Activated CD4-positive, alpha-beta T cell treated with anti-CD3 and anti-CD28 coated beads for 1 hour (primary cell): ENCODE results near the gene C2CD4C.

Source experiments
- DNase-seq: peaks from one replicate; pipeline ENCODE4 v3.0.0-alpha.2; 2020

The C2CD4C gene

DNA sequence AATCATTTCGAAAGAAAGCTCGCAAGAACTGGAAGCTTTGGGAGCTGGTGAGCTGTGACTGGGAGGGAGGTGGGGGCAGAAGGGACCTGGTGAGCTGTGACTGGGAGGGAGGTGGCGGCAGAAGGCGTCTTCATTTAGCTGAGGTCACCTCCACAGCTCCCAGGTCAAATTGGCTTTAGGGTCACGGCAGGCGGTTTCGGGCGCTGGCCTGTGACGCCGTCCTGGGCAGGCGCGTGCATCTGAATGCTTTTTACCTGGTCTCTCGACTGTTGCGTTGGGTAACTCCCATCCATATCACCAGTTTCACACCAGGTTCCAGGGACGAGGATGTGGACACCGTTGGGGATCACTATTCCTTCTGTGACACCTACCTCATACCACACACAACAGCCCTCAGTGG is 29.2 kb downstream of the C2CD4C start:
- DNase-seq = no peak

DNA sequence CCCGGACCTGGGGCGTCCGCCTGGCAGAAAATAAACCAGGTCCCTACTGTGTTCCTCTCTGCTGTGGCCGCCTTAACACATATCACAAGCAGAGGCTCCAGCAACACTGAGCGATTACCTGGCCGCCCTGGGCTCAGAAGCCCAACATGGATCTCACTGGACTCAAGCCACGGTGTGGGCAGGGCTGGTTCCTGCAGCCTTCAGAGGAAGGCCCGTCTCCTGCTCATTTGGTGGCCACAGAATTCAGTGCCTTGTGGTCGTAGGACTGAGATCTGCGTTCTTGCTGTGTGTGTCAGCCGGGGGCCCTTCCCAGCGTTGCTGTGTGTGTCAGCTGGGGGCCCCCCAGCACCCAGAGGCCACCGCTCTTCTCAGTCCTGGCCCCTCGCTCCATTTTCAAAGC is 30.2 kb downstream of the C2CD4C start:
- DNase-seq = no peak

DNA sequence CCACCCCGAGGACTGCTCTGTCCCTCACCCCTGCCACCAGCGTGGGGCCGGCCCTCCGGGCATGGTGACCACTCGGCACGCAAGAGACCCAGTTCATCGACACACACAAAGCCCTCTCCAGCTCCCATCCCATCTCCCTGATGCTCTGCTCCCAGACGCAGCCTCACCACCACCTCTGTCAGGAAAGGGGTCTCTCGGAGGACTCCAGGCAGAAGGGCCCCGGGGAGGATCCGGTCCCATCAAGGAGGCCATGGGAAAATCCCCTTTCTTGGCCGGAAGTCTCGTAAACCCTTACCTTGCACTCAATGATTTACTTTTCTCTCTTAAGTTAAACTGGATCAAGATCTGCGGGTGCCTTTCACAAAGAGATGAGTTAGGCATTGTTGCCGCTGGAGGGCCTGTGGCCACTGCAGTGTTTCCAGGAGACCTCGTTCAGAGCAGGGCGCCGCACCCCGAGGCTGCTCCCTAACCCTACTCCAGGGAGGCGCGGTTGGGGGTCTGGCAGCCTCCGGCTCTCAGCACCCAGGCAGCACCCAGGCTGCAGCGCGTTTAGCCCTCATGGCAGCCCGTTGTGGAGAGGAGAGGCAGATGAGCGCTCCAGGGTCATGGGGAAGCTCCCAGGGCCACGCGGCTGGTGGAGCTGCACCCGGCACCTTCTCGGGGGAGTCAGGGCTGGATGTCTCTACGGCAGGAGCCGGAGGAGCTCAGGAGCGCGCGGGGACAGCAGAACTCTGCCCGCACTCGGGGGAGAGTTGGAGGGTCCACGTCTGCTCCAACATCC is 31.0 kb downstream of the C2CD4C start:
- DNase-seq = no peak

DNA sequence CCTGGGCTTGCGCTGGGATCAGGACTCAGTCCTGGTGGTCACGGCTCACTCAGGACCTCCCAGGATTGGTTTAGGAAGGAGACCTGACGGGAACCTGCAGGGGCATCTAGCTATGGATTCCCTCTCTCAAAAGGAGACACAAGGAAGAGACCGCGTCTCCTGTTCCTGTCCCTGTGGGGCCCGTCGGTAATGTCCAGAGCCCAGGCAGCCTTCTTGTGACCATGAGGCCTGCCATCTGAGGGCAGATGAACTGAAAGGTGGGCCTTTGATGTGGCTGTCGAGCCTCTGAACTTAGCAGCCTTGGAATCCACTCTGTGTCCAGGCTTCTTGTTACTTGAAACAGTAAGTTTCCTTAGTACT is 32.9 kb downstream of the C2CD4C start:
- no peak for DNase-seq

DNA sequence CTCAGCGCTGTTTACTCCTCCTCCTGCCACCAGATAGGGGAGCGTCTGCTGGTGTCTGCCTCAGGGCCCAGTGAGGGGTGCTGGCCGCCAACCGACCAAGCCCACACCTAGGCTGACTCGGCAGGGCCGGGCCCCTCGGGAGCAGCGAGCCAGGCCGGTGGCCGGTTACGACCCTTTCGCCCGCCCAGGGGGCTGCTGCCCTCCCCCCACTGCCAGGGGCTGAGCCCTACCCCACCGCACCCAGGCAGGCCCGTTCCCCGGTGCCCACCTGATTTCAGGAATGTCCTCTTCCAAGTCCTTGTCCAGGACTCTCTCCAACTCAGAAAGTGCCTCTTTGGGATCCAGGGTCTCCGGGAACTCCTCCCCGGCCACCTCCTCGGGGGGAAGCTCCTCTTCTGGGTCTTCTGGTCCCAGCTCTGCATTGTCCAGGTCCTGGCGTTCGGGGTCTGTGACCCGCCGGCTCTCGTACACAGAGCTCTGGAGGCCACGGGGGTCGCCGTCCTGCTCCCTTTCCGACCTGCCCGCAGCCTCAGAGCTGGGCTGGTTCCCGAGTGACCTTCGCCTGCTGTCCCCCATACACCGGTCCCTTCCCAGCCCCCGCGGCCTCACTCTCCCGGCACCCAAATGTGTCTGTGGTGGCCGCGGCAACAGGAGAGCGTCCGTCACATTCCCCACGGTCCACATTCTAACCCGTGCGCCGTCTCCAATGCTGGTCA is 33.4 kb downstream of the C2CD4C start:
- no peak for DNase-seq

DNA sequence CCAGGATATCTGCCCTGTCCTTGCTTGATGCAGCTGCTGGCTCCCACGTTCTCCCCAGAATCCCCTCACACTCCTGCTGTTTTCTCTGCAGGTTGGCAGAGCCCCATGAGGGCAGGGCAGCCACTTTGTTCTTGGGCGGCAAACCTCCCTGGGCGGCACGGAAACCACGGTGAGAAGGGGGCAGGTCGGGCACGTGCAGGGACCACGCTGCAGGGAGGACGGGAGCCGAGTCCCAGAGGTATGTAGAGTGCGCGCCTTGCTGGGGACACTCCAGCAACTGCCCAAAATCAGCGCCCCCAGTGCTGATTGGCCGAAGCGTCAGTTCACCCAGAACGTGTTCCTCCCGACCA is 34.1 kb downstream of the C2CD4C start:
- no peak for DNase-seq

DNA sequence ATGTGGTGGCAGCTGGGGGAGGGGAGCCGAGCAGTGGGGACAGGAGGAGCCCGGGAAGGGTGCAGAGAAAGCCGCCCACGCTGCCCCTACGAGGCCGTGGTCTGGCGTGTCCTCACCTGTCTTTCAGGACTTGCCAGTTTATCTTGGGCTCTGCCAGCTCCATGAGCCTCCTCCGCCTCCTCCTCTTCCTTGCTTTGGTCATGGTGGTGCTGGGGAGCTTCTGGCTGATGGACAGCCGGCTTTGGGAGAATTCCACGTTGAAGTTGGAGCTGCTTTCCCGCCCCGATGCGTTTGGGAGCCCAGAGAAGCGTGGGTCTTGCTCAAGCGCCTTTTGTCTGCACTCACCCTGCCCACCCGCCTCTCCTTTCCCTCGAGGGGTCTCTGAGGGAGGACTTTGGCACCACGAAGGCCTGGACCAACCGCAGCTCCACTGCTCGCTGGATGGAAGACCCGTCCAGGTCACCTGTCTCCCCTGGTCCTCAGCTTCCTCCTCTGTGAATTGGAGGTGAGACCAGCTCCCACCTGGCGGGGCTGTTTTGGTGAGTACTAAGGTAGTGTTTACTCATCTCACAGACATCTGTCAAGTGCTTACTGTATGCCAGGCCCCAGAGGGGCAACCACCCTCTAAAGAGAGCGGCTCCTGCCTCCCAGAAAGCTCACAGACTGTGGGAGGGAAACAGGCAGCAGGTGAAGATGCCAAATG is 34.6 kb downstream of the C2CD4C start:
- DNase-seq = no peak

DNA sequence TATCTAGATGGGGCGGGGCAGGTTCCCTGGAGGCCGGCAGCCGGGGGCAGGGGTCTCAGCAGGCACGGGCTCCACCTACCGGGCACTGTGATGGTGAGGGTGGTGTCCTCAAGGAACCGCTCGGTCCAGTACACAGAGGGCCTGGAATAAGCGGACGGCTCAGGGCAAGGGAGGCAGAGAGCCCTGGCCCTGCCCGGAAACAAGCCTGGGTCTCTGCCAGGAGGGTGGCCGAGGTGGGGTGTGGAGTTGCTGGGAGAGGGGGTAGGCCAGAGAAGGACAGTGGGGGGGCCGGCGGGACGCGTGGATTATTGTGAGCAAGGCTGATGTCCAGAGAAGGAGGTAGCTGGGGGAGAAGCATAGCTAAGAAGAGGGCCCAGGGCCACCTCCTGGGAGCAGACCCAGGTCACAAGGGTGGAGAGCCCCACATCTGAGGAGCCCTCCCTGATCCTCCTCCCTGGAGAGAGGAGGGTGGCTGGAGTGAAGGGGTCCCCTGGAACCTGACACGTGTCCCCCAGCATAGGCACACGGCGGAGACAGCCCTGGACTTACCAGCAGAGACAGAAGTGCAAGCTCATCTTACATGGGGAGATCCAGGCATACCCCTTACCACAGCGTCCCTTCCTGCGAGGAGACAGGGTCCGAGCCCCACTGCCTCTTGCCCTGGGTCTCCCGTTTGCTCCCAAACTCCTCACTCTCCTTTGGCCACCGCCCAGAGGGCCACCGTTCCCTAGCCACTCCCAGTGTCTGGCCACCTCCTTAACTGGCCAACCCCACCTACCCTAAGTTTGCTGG is 35.4 kb downstream of the C2CD4C start:
- DNase-seq = no peak

DNA sequence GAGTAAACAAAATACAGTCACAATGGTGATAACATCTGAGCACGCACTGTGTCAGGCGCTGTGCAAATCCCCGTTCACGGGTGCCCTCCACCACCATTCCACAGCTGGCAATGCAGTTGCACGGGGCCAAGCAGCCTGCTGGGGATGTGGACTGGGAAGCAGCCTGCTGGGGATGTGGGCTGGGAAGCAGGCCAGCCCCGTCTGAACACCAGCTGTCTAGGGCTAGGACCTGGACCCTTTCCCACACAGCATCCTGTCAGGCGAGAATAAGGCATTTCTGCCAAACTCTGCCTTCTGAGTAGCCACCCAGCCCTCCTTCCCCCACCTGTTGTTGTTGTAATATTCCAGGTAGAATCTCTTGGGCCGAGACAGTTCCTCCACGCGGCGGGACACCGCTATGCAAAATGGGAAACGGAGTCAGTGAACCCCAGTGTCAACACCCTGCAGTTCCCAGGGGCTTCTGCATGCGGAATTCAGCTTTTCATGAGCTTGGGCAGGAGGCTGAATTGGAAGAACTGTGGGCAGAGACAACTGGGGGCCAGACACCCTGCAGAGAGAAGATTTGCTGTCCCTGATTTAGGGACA is 36.5 kb downstream of the C2CD4C start:
- no peak for DNase-seq

DNA sequence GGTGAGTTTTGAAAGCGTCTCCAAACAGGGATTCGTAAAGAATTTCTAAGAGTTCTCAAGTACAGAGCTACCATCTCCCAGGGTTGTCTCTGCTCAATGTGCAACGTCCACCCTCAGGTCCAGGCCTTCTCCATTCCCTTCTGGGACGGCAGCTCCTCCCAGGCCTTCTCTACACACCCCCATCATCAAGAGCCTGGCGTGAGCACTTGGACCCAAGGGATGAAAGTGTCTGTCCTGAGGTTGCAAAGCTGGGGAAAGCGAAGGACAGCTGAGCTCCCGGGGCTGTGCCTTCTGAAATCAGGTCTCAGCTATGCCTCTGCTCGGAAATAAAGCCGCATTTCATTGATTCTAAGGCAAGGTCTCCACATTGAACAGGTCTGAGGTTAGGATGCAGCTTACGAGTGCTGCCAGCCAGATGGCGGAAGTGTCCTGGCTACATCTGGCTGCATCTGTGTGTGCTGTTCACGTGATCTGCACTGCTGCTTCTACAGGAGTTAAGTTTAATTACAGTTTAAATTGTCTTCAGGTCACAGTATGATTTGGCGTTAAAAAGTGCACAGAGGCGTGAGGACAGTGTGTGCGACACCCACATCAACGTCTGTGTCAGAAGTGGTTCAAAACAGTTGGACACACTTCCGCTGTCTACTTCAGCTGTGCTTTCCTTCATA is 37.3 kb downstream of the C2CD4C start:
- no peak for DNase-seq

DNA sequence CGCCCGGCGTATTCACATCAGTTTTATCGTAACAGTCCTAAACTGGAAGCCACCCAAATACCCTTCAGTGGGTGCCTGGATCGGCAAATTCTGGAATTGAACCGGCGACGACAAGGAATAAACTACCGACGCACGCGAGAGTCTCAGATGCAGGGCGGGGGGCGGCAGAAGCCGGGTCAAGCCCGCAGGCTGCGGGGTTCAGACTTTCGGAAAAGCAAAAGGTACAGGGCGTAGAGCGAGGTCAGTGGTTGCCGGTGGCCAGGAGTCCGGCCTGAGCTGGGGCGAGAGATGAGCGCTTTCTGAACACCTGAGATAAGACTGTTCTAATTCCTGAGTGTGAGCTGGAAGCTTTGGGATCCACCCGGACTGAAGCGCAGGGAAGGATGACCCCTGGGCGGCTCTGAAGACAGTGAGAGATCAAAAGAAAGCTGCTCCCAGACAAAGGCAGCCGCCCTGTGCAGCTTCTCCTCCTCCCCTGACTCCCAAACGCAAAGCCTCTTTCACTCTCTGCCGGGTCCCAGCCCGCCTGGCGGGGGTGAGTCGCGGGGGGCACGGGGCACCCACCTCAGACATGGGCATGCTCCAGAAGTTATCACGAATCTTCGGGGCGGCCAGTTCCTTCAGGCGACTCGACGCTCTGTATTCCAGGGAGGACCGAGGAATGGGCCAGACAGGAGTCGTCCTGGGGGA is 38.2 kb downstream of the C2CD4C start:
- no peak for DNase-seq

DNA sequence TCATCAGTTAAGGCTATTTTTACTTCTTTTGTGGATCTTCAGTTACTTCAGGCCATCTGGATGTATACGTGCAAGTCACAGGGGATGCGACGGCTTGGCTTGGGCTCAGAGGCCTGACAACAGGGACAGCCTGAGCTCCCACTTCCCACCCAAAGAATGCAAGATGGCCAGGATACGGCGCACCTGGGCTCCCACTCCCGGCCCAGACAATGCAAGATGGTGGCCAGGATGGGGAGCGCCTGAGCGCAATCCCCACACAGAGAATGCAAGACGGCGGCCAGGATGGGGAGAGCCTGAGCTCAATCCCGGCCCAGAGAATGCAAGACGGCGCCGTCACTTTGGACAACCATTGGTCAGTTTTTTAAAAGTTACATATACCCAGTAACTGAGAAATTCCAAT is 39.1 kb downstream of the C2CD4C start:
- DNase-seq = no peak

DNA sequence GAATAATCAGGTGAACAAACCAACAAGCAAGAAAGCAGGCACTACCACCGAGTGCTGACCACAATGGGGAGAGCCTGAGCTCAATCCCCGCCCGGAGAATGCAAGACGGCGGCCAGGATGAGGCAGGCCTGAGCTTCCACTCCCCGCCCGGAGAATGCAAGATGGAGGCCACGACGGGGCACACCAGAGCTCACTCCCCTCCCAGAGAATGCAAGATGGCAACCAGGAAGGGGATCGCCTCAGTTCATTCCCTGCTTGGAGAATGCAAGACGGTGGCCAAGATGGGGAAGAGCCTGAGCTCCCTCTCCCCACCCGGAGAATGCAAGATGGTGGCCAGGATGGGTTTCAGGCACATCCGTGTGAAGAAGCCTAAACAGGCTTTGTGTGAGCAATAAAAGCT is 39.7 kb downstream of the C2CD4C start:
- DNase-seq = no peak

DNA sequence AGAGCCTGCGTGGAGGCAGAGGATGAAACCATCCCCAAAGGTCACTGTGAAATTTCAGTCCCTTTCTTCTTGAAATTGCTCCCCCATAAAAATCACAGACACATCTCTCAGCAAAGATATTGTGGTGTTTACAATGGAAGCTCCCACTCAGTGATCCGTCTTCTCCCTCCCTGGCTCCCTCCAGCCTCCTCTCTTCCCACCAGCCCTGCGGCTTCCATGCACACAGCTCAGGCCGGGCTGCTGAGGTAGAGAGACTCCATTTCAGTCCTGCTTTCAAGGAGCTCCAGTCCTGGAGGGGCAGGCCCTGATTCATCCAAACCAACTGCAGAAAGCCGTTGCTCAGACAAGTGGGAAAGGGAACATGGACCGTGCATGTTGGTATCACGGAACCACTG is 40.3 kb downstream of the C2CD4C start:
- no peak for DNase-seq

DNA sequence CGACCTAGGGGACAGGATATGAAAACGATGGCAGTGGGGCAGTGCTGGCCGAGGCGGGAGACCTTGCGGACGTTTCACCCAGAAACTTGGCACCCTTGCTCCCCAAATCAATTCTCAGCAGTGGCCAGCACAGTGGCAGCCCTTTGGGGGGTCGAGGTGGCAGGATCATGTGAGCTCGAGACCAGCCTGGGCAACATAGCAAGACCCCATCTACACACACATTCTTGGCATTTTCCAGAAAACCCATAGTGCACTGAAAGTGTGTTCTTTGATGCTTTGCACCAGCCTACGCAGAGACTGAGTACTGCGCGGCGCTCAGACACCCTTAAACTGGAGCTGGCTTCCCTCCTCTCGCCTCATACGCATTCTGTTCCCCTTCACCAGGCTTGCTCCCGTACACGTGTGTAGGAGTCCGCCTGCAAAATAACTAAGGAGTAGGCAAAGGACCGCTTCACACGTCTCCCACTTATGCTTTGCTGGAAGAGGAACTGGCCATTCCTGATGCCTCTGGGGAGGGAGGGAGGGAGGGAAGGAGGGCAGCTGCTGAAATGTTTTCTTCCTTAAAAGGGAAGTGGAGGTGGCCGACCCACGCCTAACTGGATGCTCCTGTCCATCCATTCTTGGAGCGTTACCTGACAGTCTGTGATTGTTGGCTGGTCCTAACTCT is 40.9 kb downstream of the C2CD4C start:
- DNase-seq = no peak

DNA sequence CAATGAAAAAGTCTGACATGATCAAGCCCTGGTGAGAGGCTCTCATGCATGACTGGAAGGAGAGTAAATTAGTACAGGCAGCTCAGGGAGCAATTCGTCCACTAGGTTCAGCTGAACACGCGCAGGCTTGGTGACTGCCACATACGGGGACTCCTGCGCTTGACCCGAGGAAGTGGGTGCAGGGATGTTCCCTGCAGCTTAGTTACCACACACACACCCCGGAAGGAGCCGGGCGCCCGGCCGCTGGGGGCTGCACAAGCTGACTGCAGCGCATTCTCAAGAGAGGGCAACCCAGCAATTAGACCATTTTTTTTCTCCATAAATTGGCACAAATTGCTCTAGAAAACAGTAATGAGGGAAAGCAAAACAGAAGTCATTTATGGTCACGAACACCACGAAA is 41.4 kb downstream of the C2CD4C start:
- DNase-seq = no peak

DNA sequence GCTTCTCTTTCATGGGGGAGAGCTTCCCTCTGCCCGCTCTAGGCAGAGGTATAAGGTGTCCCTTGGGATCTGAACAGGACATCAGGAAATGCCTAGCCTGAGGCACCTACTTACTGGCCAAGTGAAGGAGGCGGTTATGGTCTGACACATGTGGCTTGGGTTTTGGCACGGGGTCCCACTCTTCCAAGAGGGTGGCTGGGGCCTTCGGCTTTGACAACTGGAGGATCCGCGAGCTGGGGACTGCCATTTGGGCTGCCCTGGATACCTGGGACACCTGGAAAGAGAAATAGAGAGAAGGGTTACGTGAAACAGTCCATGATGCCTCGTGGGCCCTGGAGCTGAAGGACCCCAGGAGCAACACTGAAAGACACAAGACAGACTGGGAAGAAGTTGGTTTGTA is 42.0 kb downstream of the C2CD4C start:
- no peak for DNase-seq

DNA sequence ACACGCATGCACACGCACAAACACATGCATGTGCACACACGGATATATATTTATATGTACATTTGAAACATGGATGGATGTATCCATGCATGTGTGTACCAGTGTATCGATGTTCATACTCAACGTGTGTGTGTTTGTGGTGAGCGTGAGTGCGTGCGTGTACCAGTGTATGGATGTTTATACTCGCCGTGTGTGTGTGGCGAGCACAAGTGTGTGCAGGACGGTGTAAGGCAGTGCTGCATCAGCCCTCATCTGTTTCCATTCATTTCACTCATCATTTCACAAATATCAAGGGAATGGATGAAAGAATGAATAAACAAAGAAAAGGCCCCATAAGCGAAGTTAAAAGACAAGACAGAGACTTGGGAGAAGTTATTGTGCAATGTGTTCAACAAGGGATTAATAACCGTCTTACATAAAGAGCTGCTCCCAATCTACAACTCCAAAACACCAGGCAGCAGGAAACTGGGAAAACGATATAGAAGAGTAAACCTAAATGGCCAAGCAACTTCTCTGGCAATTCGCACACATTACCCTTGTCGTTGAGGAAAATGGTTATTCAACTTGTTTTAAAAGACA is 42.7 kb downstream of the C2CD4C start:
- no peak for DNase-seq

DNA sequence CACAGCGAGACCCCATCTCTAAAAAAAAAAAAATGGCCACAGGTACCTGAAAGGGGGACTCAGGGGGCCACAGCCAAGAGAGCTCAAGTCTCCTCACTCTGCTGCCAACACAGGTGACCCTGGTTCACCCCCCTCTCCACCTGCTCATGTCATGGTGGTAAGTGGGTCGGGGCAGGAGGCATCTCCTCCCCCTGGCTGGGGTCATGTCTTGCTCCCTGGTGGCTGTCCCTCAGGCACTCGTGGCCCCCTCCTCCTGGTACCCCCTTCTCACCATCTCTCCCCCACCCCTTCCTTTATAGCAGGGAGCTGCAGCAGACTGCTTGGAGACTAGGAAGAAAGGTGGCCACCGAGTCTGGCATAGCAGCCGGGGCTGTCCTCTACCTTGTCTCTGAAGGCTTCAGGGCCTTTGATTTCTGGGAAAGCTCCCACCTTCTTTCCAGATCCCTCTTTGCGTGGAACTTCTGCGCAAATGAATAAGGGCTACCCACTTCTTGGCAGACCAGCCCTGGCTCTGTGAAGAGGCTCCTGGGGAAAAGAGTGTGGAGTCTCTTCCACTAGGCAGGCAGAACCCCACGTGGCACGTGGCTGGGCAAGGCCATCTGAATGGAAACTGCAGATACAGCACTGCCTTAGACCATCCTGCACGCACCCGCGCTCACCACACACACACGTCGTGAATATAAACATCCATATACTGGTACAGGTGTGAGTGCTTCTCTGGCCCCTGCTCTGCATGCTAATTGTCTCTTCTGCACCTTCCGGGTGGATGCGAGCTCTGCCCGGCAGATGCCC is 44.3 kb downstream of the C2CD4C start:
- no peak for DNase-seq

DNA sequence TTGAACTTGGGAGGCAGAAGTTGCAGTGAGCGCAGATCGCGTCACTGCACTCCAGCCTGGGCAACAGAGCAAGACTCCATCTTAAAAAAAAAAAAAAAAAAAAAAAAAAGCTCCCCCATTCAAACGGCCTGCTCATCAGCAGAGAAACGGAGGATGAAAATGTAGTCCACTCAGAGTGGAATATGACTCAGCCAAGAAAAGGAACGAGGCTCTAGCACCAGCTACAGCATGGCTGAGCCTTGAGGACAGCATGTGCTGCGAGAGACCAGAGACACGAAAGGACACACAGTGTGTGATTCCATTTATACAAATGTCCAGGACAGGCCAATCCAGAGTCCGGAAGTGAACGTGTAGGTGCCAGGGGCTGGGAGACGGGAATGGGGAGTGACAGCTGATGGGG is 46.3 kb downstream of the C2CD4C start:
- no peak for DNase-seq
